SH-SY5Y (cell line): ENCODE measurements around the gene IL20RA.

Experiments
- GATA2 ChIP-seq: IDR thresholded peaks from 2 replicates; pipeline ENCODE4 v1.6.1; 2011; ENCODE audit warnings: mild to moderate bottlenecking, low read depth, low read length
- GATA3 ChIP-seq: IDR thresholded peaks from 2 replicates; pipeline ENCODE4 v1.6.1; 2011; ENCODE audit warnings: low read depth, mild to moderate bottlenecking, low read length, moderate library complexity

The IL20RA gene

DNA sequence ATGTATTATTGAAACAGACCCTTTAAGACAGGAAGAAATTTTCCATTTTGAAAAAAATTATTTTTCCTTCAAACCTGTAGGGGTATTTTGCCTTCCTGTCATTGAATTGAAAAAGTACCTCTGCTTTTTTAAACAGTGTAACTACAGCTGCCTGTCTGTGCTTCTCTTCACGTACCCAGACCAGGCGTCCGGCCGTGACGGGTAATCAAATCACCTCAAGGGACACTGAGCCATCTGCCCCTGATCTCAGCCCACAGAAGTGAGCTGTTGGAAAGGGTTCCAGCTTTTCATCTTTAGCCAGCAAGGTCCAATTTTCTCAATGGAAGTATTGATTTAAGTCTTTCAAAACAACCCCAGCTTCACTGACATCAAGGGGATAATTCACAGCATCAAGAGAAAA, 64.7 kb downstream of the IL20RA start:
- TF ChIP-seq GATA3 (no peak), GATA2 (peak; percentile 41)

DNA sequence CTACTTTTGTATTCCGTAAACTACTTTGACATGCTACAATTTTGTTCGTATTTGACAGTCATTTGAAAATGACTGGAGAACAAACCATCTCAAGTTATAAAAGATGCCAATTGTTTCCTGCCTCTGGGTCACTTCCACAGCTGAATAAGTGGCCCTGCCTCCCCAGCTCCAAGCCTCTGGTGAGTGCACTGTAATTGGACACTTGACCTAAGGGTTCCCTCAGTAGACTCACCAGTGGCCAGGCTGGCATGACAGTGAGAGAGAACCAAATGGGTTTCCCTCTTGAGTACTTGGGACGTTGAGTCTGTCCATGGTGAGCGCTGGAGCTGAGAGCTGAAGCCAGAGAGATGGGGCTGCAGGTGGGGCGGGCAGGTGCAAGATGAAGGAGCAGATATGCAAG, 65.6 kb downstream of the IL20RA start:
- TF ChIP-seq GATA2 (no peak), GATA3 (no peak)

DNA sequence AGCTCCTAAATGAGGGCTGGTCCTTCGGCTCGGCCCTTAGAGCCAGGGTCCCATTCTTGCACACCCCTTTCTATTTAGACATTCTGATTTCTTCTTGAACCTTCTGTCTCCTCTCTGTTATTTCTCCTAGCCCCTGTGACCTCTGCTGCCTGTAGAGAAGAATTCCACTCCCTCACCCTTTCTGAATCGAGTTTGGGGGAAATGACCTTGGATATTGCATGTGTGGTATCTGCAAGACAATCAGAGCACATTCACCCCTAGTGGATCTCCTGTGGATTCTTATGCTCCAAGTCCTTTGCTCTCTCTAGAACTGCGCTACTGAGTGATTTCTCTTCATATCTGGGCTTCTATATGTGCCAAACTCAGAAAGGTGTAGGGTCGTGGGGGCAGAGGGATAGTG, 67.7 kb downstream of the IL20RA start:
- TF ChIP-seq GATA2 (no peak), GATA3 (no peak)

- no peak for TF ChIP-seq GATA2
- TF ChIP-seq GATA3: no peak
Measured at GRCh38 chr6:136975089-136975715, 69.6 kb downstream of the IL20RA start.

DNA sequence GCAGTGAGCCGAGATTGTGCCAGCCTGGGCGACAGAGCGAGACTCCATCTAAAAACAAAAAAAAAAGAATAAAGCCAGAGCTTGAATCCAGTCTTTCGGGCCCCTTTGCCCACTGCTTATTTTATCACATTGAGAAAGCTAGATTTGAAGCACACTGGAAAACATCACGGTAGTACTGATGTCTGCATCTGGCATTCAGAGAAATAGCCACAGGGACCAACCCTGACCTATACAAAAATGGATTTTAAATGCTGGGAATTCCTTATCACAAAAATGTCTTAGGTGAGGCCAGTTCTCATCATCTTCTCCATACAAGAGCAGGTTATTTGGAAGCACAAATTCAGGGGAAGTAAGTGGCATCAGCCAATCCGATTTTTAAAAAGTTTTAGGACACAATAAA, 73.2 kb downstream of the IL20RA start:
- TF ChIP-seq GATA3 (no peak), GATA2 (no peak)

DNA sequence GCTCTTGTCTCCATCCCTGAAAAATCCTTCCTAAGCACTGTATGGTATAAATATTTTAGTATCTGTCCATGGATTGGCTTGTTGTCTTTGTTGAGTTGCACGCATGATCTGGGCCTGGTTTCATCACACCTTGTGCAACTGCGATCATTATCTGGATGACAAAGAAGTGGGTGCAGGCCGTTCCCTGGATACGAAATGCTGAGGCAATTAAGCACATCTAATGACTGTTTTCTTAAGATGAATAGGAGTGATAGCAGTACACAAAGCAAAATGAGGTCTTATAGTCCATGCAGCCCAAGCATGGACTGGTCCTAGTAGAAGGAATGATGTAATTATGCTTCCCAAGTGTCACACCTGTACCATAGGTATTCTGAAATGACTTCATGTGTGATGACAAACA, 74.8 kb downstream of the IL20RA start:
- peak; percentile 65 for TF ChIP-seq GATA2
- TF ChIP-seq GATA3: peak; percentile 50; the same call in 1 of the 2 replicates

DNA sequence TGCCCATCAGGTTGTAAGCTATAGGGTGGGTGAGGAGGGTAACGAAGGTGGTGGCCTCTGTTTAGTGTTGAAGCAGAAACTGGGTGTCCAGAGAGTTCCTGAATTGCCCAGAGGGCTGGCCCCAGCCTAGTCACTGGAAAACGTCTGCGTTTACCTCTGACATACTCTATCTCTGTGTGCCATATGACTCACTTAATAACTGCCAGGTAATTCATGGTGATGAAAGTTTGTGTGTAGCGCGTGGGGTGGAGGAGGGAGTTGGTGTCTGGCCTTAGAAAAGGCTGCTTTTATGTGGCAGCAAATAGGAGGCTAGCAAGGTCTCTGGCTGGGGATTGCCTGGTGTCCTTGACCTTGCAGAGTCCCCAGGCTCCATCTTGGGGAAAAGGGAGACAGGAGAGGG, 75.3 kb downstream of the IL20RA start:
- TF ChIP-seq GATA3 (no peak), GATA2 (no peak)

GRCh38 chr6:136968837-136969236, 75.9 kb downstream of the IL20RA start:
- TF ChIP-seq GATA3 (no peak), GATA2 (peak; percentile 89)

GRCh38 chr6:136967876-136968752, 76.7 kb downstream of the IL20RA start:
- TF ChIP-seq GATA2: no peak
- no peak for TF ChIP-seq GATA3

DNA sequence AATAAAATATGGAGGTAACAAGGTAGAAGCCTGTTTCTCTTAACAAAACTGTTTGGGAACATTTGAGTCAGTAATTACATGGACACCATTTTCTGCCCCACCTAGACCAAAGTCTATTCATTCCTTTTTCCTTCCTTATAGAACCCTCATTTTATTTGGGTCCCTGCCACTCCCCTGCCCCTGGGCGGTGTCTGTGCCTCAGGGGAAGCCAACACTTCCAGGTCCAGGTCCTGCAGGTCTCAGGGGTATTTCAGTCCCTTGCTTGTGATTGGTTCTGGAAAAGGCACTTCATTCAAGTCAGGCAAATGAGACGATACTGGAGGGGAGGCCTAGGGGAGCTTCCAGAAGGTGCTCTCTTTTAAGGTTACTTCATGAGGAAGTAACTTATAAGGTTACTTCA, 80.4 kb downstream of the IL20RA start:
- TF ChIP-seq GATA2: no peak
- no peak for TF ChIP-seq GATA3

GRCh38 chr6:136963259-136963658, 81.5 kb downstream of the IL20RA start:
- TF ChIP-seq GATA2: no peak
- TF ChIP-seq GATA3: no peak

DNA sequence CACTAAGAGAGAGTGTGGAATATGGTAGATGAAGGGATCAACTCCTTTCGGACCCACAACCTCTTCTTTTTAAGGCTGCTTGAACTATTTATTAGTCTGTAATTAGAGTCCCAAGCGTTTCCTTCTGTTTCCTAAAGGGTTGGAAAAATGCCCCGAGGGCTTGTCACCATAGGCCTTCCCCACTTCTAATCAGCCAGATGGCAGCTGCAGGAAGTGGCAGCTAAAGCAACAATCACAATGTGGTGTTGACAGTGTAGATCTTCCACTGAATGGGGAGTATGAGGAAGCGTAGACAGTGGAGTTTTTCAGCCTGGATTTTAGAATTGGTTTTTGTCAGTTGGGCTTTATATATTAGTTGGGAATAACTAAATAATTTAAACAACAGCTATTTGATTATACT, 82.1 kb downstream of the IL20RA start:
- no peak for TF ChIP-seq GATA3
- TF ChIP-seq GATA2: no peak

- no peak for TF ChIP-seq GATA2
- no peak for TF ChIP-seq GATA3
Measured at GRCh38 chr6:136961848-136962247, 82.9 kb downstream of the IL20RA start.

DNA sequence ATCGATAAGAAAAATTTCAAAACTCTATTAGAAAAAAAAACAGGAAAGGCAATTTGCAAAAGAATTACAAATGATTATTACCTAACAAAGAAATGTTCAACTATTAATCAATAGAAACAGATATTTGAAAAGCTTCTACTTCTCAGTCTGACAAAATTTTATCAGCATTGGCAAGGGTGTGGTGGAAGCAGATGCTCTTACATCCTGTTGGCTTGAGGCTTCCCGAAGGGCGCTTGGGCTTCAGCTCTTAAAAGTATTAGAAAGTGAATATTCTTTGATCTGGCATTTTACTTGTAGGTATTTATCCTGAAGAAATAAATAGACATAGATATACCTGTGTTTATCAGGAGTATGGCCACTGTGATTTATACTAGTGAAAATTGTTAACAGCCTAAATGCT, 84.0 kb downstream of the IL20RA start:
- TF ChIP-seq GATA2 (no peak), GATA3 (no peak)

DNA sequence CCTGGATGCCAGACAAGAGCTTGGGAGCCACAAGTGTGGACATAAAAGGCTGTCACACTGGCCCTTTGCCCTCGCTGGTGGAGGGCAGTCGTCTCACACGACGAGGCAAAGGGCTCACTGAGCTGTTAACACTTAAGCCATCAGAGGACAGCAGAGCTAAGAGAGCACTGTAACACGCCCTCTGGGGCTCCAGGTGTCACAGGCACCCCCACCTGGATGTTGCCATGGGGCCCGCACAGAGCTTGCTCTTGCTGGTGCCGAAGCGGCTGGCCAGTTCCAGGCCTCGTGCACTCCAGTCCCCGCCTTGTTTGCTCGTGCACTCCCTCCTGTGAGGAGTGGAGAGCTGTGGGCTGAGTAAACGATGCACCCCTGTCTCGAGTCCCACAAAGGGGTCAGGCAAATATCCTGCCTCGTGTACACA, 85.3 kb downstream of the IL20RA start:
- no peak for TF ChIP-seq GATA3
- TF ChIP-seq GATA2: no peak

DNA sequence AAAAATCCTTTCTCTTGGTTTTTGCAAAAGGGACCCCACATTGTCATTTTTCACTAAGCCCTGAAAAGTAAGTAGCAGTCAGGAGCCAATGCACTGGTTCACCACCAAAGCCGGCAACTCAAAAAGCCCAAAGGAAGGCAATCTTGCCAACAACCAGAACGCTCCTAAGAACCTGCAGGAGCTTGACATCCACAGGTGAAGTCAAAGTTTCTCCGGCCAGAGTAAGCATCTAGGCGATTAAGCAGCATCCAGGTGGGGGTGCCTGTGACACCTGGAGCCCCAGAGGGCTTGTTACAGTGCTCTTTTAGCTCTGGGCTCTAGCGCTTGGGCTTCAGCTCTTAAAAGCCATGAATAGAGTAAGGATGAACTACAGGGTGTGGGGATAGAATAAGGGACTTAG, 86.6 kb downstream of the IL20RA start:
- TF ChIP-seq GATA2 (no peak), GATA3 (no peak)
